ENCODE measurements around the gene SGO2.

Gene SGO2

DNA sequence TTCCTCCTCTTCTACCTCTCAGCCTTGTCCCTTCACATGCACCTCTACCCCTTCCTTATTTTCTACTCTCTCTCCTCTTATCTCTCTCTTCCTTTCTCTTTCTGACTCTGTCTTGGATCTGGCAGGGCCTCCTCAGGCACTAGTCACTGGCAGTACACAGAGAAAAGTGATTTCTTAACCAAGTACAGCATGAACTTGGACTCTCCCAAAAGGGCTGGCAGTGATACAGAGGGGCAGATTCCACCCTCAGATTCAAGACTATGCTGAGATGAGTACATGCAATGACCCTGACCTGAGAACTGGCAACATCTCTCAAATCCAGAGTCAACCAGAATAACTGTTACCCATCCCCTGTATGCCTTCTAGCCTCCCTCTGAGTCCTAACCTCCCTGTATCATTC lies 64.1 kb downstream of the SGO2 start:
- no peak overlapping the region for H3K4ac ChIP-seq (ENCODE audit: low read depth, low read length)
- no peak overlapping the region for H4K12ac ChIP-seq (ENCODE audit: low read depth, low read length)
- H2BK12ac ChIP-seq (ENCODE audit: low read length): no peak overlapping the region
- H2BK5ac ChIP-seq (ENCODE audit: low read depth, low read length, poor library complexity): no peak overlapping the region
- no peaks in the 10 kb centered on the region for H3K9me3 ChIP-seq (ENCODE audit: insufficient read depth, low read depth, low read length)
- peaks cover 9 to 11% of the 10 kb centered on the region in 2 experiments for H3K4me1 ChIP-seq (ENCODE audit: control insufficient read depth in 1 of 2, insufficient read depth in 2 of 2, low read length in 2 of 2)
- no peak overlapping the region for H2AFZ ChIP-seq (ENCODE audit: insufficient read depth, low read length, poor library complexity)
- H3K27me3 ChIP-seq (ENCODE audit: insufficient read depth, low read length): peaks cover 14% of the 10 kb centered on the region
- H3K36me3 ChIP-seq (ENCODE audit: control insufficient read depth in 1 of 2, insufficient read depth in 2 of 2, low read length in 2 of 2): no peaks in the 10 kb centered on the region
- H2AK5ac ChIP-seq (ENCODE audit: low read length): no peak overlapping the region
- H3K18ac ChIP-seq (ENCODE audit: low read length): no peak overlapping the region
- H3K79me2 ChIP-seq (ENCODE audit: control insufficient read depth, insufficient read depth, low read length, poor library complexity): no peaks in the 10 kb centered on the region
- H3K9ac ChIP-seq (ENCODE audit: low read length): no peak overlapping the region
- no peak overlapping the region for H3K23ac ChIP-seq (ENCODE audit: low read length)
- H3K4me3 ChIP-seq (ENCODE audit: low read depth, low read length): no peak overlapping the region
- no peaks in the 10 kb centered on the region for H3K79me1 ChIP-seq (ENCODE audit: low read length)
- no peak overlapping the region for H4K8ac ChIP-seq (ENCODE audit: low read depth, low read length)
- no peak overlapping the region for H3K4me2 ChIP-seq (ENCODE audit: low read length)
- H4K91ac ChIP-seq (ENCODE audit: low read depth, low read length): no peak overlapping the region
- DNase-seq: no peak
- no peak overlapping the region for H3K14ac ChIP-seq (ENCODE audit: low read length)
- no peak overlapping the region for H2BK120ac ChIP-seq (ENCODE audit: insufficient read depth, low read length, poor library complexity)
- H3K27ac ChIP-seq (ENCODE audit: low read depth, low read length): no peak overlapping the region

DNA sequence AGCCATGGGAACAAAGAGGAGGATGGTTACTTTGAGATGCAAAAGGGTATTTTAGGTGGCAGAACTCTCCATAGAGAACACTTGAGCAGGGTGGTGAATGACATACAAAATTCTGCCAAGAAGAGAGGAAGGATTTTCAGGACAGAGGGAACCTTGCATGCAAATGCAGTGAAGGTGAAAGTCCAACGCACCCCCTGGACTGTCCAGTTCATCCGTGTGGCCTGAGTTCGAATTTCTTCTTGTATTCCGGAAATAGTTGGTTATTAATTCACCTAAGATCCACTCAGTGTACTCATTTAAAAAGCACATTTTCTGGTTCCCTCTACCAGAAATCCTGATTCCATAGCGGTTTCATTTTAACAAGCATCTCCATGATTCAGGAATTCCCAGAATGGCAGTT lies 65.3 kb downstream of the SGO2 start:
- H3K18ac ChIP-seq (ENCODE audit: low read length): no peak overlapping the region
- no peak overlapping the region for H2AK5ac ChIP-seq (ENCODE audit: low read length)
- H2BK12ac ChIP-seq (ENCODE audit: low read length): no peak overlapping the region
- no peak for DNase-seq
- H3K27ac ChIP-seq (ENCODE audit: low read depth, low read length): no peak overlapping the region
- H2BK5ac ChIP-seq (ENCODE audit: low read depth, low read length, poor library complexity): no peak overlapping the region
- H2BK120ac ChIP-seq (ENCODE audit: insufficient read depth, low read length, poor library complexity): no peak overlapping the region
- H3K23ac ChIP-seq (ENCODE audit: low read length): no peak overlapping the region
- H4K91ac ChIP-seq (ENCODE audit: low read depth, low read length): no peak overlapping the region
- no peak overlapping the region for H2AFZ ChIP-seq (ENCODE audit: insufficient read depth, low read length, poor library complexity)
- no peak overlapping the region for H4K12ac ChIP-seq (ENCODE audit: low read depth, low read length)
- peaks cover 6% of the 10 kb centered on the region for H3K27me3 ChIP-seq (ENCODE audit: insufficient read depth, low read length)
- H3K36me3 ChIP-seq (ENCODE audit: control insufficient read depth in 1 of 2, insufficient read depth in 2 of 2, low read length in 2 of 2): no peaks in the 10 kb centered on the region
- H3K14ac ChIP-seq (ENCODE audit: low read length): no peak overlapping the region
- no peak overlapping the region for H3K4ac ChIP-seq (ENCODE audit: low read depth, low read length)
- no CpG with 5 or more reads among the region's 5 CpGs for WGBS (ENCODE audit: extremely low coverage, insufficient coverage, insufficient read length)
- H3K9ac ChIP-seq (ENCODE audit: low read length): no peak overlapping the region
- peaks cover under 1 to 4% of the 10 kb centered on the region in 2 experiments for H3K4me1 ChIP-seq (ENCODE audit: control insufficient read depth in 1 of 2, insufficient read depth in 2 of 2, low read length in 2 of 2)
- no peaks in the 10 kb centered on the region for H3K79me2 ChIP-seq (ENCODE audit: control insufficient read depth, insufficient read depth, low read length, poor library complexity)
- H3K9me3 ChIP-seq (ENCODE audit: insufficient read depth, low read depth, low read length): no peaks in the 10 kb centered on the region
- H3K4me2 ChIP-seq (ENCODE audit: low read length): no peak overlapping the region
- H3K4me3 ChIP-seq (ENCODE audit: low read depth, low read length): no peak overlapping the region
- no peaks in the 10 kb centered on the region for H3K79me1 ChIP-seq (ENCODE audit: low read length)
- no peak overlapping the region for H4K8ac ChIP-seq (ENCODE audit: low read depth, low read length)

DNA sequence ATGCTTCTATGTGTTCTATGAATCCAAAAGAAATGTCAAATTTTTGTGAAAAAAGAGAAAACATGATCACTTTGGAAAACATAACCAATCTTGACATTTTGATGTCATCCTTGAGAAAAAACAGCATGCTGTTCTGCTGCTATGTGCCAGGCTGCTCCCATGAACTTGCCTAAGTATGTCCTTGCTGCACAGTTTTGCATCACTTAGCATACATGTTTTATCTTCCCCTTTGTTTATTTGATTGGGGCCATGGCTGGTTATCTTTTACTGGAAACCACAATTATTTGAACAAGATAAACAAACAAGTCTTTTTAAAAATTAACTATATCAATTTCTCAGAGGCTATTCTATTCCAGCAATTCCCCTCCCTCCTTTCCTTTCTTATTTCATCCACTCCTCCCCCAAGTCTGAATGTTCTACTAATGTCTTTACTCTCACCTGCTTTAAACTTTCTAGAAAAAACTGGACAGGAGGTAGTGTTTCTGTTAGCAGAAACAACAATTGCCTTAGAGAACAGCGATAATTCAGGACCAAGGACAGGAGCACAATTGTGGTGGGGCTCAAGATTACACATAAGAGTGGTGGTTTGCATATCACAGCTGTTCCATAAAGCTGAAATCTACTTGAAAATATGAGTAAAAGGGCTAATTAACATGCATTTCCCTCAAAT lies 66.5 kb downstream of the SGO2 start:
- no peak overlapping the region for H2BK5ac ChIP-seq (ENCODE audit: low read depth, low read length, poor library complexity)
- no peaks in the 10 kb centered on the region for H3K4me1 ChIP-seq (ENCODE audit: control insufficient read depth in 1 of 2, insufficient read depth in 2 of 2, low read length in 2 of 2)
- H3K4me2 ChIP-seq (ENCODE audit: low read length): no peak overlapping the region
- DNase-seq: no peak
- H3K36me3 ChIP-seq (ENCODE audit: control insufficient read depth in 1 of 2, insufficient read depth in 2 of 2, low read length in 2 of 2): no peaks in the 10 kb centered on the region
- no peaks in the 10 kb centered on the region for H3K9me3 ChIP-seq (ENCODE audit: insufficient read depth, low read depth, low read length)
- no peak overlapping the region for H3K4me3 ChIP-seq (ENCODE audit: low read depth, low read length)
- no peak overlapping the region for H2AFZ ChIP-seq (ENCODE audit: insufficient read depth, low read length, poor library complexity)
- H2AK5ac ChIP-seq (ENCODE audit: low read length): no peak overlapping the region
- no peak overlapping the region for H2BK120ac ChIP-seq (ENCODE audit: insufficient read depth, low read length, poor library complexity)
- H3K18ac ChIP-seq (ENCODE audit: low read length): no peak overlapping the region
- H3K79me2 ChIP-seq (ENCODE audit: control insufficient read depth, insufficient read depth, low read length, poor library complexity): no peaks in the 10 kb centered on the region
- H3K79me1 ChIP-seq (ENCODE audit: low read length): no peaks in the 10 kb centered on the region
- H2BK12ac ChIP-seq (ENCODE audit: low read length): no peak overlapping the region
- no peak overlapping the region for H3K14ac ChIP-seq (ENCODE audit: low read length)
- H4K8ac ChIP-seq (ENCODE audit: low read depth, low read length): no peak overlapping the region
- no peak overlapping the region for H3K27ac ChIP-seq (ENCODE audit: low read depth, low read length)
- no CpG with 5 or more reads among the region's 1 CpG for WGBS (ENCODE audit: extremely low coverage, insufficient coverage, insufficient read length)
- H3K9ac ChIP-seq (ENCODE audit: low read length): no peak overlapping the region
- no peaks in the 10 kb centered on the region for H3K27me3 ChIP-seq (ENCODE audit: insufficient read depth, low read length)
- no peak overlapping the region for H3K4ac ChIP-seq (ENCODE audit: low read depth, low read length)
- no peak overlapping the region for H4K91ac ChIP-seq (ENCODE audit: low read depth, low read length)
- H4K12ac ChIP-seq (ENCODE audit: low read depth, low read length): no peak overlapping the region
- no peak overlapping the region for H3K23ac ChIP-seq (ENCODE audit: low read length)

DNA sequence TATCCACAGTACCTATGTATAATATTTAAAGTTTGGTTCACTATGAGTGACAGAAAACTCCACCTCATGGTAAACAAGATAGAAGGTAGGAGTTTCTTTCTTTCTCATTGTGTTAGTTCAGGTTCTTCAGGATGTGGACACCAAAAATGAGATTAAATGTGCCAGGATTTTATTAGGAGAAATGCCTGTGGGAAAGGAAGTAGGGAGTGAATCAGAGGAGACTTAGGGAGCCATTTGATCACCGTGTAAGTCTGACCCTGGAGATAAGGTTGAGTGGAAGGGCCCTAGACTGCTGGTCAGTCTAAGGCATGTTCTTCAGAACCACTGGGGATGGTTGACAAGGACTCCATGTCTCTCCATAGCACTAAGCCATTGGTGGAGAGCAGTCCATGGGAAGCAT lies 67.9 kb downstream of the SGO2 start:
- Histone ChIP-seq H3K4me1 (ENCODE audit: control insufficient read depth in 1 of 2, insufficient read depth in 2 of 2, low read length in 2 of 2) (no peaks in the 10 kb centered on the region), H3K4me3 (ENCODE audit: low read depth, low read length) (no peak overlapping the region), H3K79me1 (ENCODE audit: low read length) (no peaks in the 10 kb centered on the region), H3K27ac (ENCODE audit: low read depth, low read length) (no peak overlapping the region), H4K91ac (ENCODE audit: low read depth, low read length) (no peak overlapping the region), H3K79me2 (ENCODE audit: control insufficient read depth, insufficient read depth, low read length, poor library complexity) (no peaks in the 10 kb centered on the region), H3K9ac (ENCODE audit: low read length) (no peak overlapping the region), H3K27me3 (ENCODE audit: insufficient read depth, low read length) (no peaks in the 10 kb centered on the region), H4K8ac (ENCODE audit: low read depth, low read length) (no peak overlapping the region), H3K4ac (ENCODE audit: low read depth, low read length) (no peak overlapping the region), H4K12ac (ENCODE audit: low read depth, low read length) (no peak overlapping the region), H3K36me3 (ENCODE audit: control insufficient read depth in 1 of 2, insufficient read depth in 2 of 2, low read length in 2 of 2) (no peaks in the 10 kb centered on the region), H2AK5ac (ENCODE audit: low read length) (no peak overlapping the region), H3K9me3 (ENCODE audit: insufficient read depth, low read depth, low read length) (no peaks in the 10 kb centered on the region), H3K18ac (ENCODE audit: low read length) (no peak overlapping the region), H2BK5ac (ENCODE audit: low read depth, low read length, poor library complexity) (no peak overlapping the region), H2BK12ac (ENCODE audit: low read length) (no peak overlapping the region), H2BK120ac (ENCODE audit: insufficient read depth, low read length, poor library complexity) (no peak overlapping the region), H3K4me2 (ENCODE audit: low read length) (no peak overlapping the region), H2AFZ (ENCODE audit: insufficient read depth, low read length, poor library complexity) (no peak overlapping the region), H3K14ac (ENCODE audit: low read length) (no peak overlapping the region), H3K23ac (ENCODE audit: low read length) (no peak overlapping the region)
- no peak for DNase-seq
- no CpG with 5 or more reads among the region's 1 CpG for WGBS (ENCODE audit: extremely low coverage, insufficient coverage, insufficient read length)

All from trophoblast cell (in vitro differentiated cells and primary cell).